ENCODE data around the gene PRR13.
"Not testable (repeated sequence)": the region's sequence is repeated elsewhere in the genome, so short reads cannot be mapped to it uniquely, and the experiment has no call there.

PRR13 gene

DNA sequence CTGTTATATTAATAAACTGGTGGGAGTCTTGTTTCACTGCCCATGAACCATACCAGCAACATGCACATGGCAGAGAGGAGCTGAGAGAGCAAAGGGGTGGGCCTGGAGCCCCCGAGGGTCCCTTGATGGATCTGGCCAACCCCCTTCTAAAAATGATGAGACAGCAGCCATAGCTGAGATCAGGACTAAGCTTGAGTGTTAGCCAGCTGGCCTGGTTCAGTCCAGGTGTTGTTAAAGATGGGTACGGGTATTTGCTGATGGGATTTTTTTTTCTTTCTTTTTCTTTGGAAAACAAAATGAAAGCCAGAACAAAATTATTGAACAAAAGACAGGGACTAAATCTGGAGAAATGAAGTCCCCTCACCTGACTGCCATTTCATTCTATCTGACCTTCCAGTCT lies 26.3 kb downstream of the PRR13 start:
- no peak overlapping the region for H3K9ac ChIP-seq (ENCODE audit: low read depth in 1 of 2, low read length in 2 of 2)
- no peak overlapping the region for H3K27ac ChIP-seq (ENCODE audit: low read depth in 2 of 2, low read length in 2 of 2)
- H3K4me1 ChIP-seq (ENCODE audit: control insufficient read depth in 2 of 2, insufficient read depth in 2 of 2, low read length in 2 of 2), result no peaks in the 10 kb centered on the region
- H3K9me3 ChIP-seq (ENCODE audit: control insufficient read depth in 2 of 2, low read length in 2 of 2), result no peaks in the 10 kb centered on the region
- peaks cover 91 to 94% of the 10 kb centered on the region in 2 donors for H3K36me3 ChIP-seq (ENCODE audit: control insufficient read depth in 2 of 2, insufficient read depth in 2 of 2, low read length in 2 of 2)
- H3K4me3 ChIP-seq (ENCODE audit: low read length in 2 of 2), result no peak overlapping the region
- H3K27me3 ChIP-seq (ENCODE audit: control insufficient read depth in 2 of 2, insufficient read depth in 2 of 2, low read length in 2 of 2), result no peaks in the 10 kb centered on the region

DNA sequence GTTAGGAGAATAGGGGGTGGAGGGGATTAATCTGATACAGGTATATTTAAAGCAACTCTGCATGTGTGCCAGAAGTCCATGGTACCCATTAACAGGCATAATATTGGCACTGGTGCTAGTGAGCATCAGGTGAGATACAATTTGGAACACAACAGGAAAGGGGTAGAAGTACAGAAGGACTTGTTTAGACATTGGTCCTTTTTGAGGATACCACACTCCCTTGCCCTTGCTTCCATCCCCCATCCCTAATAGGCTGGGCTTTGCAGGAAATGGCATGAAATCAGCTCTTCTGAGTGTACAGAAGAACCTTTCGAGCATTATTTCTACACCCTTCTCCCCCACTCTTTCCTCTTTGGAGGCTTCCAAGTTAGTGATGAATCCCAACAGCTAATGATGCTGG lies 26.7 kb downstream of the PRR13 start:
- no peak overlapping the region for H3K27ac ChIP-seq (ENCODE audit: low read depth in 2 of 2, low read length in 2 of 2)
- no peak overlapping the region for H3K4me3 ChIP-seq (ENCODE audit: low read length in 2 of 2)
- no peaks in the 10 kb centered on the region for H3K27me3 ChIP-seq (ENCODE audit: control insufficient read depth in 2 of 2, insufficient read depth in 2 of 2, low read length in 2 of 2)
- no peaks in the 10 kb centered on the region for H3K9me3 ChIP-seq (ENCODE audit: control insufficient read depth in 2 of 2, low read length in 2 of 2)
- H3K36me3 ChIP-seq (ENCODE audit: control insufficient read depth in 2 of 2, insufficient read depth in 2 of 2, low read length in 2 of 2), result peaks cover 89 to 91% of the 10 kb centered on the region in 2 donors
- no peak overlapping the region for H3K9ac ChIP-seq (ENCODE audit: low read depth in 1 of 2, low read length in 2 of 2)
- H3K4me1 ChIP-seq (ENCODE audit: control insufficient read depth in 2 of 2, insufficient read depth in 2 of 2, low read length in 2 of 2), result no peaks in the 10 kb centered on the region

- H3K4me3 ChIP-seq (ENCODE audit: low read length in 2 of 2), result no peak overlapping the region
- no peaks in the 10 kb centered on the region for H3K27me3 ChIP-seq (ENCODE audit: control insufficient read depth in 2 of 2, insufficient read depth in 2 of 2, low read length in 2 of 2)
- H3K36me3 ChIP-seq (ENCODE audit: control insufficient read depth in 2 of 2, insufficient read depth in 2 of 2, low read length in 2 of 2), result peaks cover 89 to 90% of the 10 kb centered on the region in 2 donors
- peaks cover 6 to 12% of the 10 kb centered on the region in 2 donors for H3K4me1 ChIP-seq (ENCODE audit: control insufficient read depth in 2 of 2, insufficient read depth in 2 of 2, low read length in 2 of 2)
- no peak overlapping the region for H3K9ac ChIP-seq (ENCODE audit: low read depth in 1 of 2, low read length in 2 of 2)
- H3K27ac ChIP-seq (ENCODE audit: low read depth in 2 of 2, low read length in 2 of 2), result no peak overlapping the region
- no peaks in the 10 kb centered on the region for H3K9me3 ChIP-seq (ENCODE audit: control insufficient read depth in 2 of 2, low read length in 2 of 2)
These were observed 30.6 kb downstream of the PRR13 start for GRCh38 chr12:53472056-53472582.

DNA sequence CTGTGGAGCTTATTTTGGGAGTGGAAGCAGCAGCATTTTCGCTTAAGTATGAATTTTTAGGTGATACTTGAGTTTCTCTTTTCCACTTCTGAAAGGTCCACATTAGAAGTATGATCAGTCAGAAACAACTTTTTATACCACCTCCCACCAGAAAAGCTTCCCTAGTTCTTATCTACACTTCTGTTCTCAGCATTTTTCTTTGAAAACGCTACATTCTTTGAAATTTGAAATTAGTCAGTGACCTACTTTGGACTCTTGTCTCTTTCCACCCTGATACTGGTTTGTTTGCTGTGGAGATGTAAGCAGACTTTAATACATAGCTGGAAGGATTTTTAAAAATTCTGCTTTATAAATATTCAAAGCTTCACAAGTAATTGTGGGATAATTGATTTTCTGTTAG lies 32.5 kb downstream of the PRR13 start:
- Histone ChIP-seq H3K9me3 (ENCODE audit: control insufficient read depth in 2 of 2, low read length in 2 of 2) (no peaks in the 10 kb centered on the region), H3K27me3 (ENCODE audit: control insufficient read depth in 2 of 2, insufficient read depth in 2 of 2, low read length in 2 of 2) (no peaks in the 10 kb centered on the region), H3K36me3 (ENCODE audit: control insufficient read depth in 2 of 2, insufficient read depth in 2 of 2, low read length in 2 of 2) (peaks cover 84 to 85% of the 10 kb centered on the region in 2 donors), H3K9ac (ENCODE audit: low read depth in 1 of 2, low read length in 2 of 2) (no peak overlapping the region), H3K4me1 (ENCODE audit: control insufficient read depth in 2 of 2, insufficient read depth in 2 of 2, low read length in 2 of 2) (peaks cover 6 to 12% of the 10 kb centered on the region in 2 donors), H3K27ac (ENCODE audit: low read depth in 2 of 2, low read length in 2 of 2) (peak overlapping the region in 1 of 2 donors; percentile 43), H3K4me3 (ENCODE audit: low read length in 2 of 2) (no peak overlapping the region)

DNA sequence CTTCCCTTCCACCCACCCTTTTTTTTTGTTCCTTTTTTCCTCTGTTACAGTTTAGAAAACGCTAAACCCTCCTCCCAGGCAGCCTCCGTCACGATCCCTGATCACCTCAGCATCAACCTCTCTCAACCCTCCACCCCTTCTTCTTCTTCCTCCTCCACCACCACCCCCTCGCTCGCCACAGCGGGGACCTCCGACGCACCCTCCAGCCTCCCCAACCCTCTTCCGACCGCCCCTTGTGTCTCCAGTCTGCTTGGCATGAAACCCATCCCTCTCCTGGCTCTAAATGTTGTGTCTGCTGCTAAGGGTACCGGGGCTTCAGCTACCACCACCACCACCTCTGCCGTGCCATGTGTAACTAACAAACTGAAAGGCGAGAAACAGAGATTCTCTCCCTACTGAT lies 33.3 kb downstream of the PRR13 start:
- H3K9ac ChIP-seq (ENCODE audit: low read depth in 1 of 2, low read length in 2 of 2), result no peak overlapping the region
- H3K27me3 ChIP-seq (ENCODE audit: control insufficient read depth in 2 of 2, insufficient read depth in 2 of 2, low read length in 2 of 2), result no peaks in the 10 kb centered on the region
- no peak overlapping the region for H3K4me3 ChIP-seq (ENCODE audit: low read length in 2 of 2)
- H3K27ac ChIP-seq (ENCODE audit: low read depth in 2 of 2, low read length in 2 of 2), result peak overlapping the region in 1 of 2 donors; percentile 45
- H3K9me3 ChIP-seq (ENCODE audit: control insufficient read depth in 2 of 2, low read length in 2 of 2), result no peaks in the 10 kb centered on the region
- peaks cover 6 to 12% of the 10 kb centered on the region in 2 donors for H3K4me1 ChIP-seq (ENCODE audit: control insufficient read depth in 2 of 2, insufficient read depth in 2 of 2, low read length in 2 of 2)
- H3K36me3 ChIP-seq (ENCODE audit: control insufficient read depth in 2 of 2, insufficient read depth in 2 of 2, low read length in 2 of 2), result peaks cover 83 to 86% of the 10 kb centered on the region in 2 donors

DNA sequence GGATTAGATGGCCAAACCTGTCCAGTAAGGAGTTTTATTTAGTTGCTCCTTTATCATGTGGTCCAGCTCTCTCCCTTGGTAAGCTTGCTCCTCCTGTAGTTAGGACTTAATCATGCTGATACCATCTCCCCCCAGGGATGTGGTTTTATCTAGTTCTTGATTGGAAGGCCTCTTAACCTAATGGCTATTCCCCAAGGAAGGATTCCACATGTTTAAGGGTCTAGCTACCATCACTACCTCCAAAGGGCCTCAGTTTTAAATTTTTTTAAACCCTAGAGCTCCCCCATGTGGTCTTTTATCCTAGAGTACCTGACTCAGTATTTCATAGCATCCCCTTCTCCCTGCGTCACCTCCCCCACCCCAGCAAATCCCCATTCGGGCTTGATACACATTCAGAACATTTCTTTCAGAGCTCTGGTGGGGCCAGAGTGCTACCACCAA lies 35.3 kb downstream of the PRR13 start:
- Histone ChIP-seq H3K9ac (ENCODE audit: low read depth in 1 of 2, low read length in 2 of 2) (no peak overlapping the region), H3K27me3 (ENCODE audit: control insufficient read depth in 2 of 2, insufficient read depth in 2 of 2, low read length in 2 of 2) (no peaks in the 10 kb centered on the region), H3K9me3 (ENCODE audit: control insufficient read depth in 2 of 2, low read length in 2 of 2) (no peaks in the 10 kb centered on the region), H3K36me3 (ENCODE audit: control insufficient read depth in 2 of 2, insufficient read depth in 2 of 2, low read length in 2 of 2) (peaks cover 79 to 81% of the 10 kb centered on the region in 2 donors), H3K27ac (ENCODE audit: low read depth in 2 of 2, low read length in 2 of 2) (no peak overlapping the region), H3K4me3 (ENCODE audit: low read length in 2 of 2) (no peak overlapping the region), H3K4me1 (ENCODE audit: control insufficient read depth in 2 of 2, insufficient read depth in 2 of 2, low read length in 2 of 2) (peaks cover 6 to 12% of the 10 kb centered on the region in 2 donors)

DNA sequence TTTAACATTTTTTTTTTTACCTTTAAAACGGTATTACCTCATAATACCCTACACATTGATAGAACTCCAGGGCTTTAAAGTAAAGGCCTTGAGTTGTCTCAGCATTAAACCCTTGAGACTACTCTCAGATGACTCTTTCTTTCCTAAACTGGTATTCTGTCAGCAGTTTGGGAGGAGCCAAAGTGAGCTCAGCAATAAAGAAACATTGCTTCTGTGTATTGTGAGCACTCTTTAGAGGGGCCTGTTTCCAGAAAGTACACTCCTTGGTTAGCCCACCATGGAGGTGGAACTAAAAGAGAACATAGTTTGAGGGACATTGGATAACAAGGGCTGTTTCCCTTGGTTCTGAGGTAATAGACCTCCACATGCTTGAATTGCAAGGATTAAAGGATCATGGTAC lies 37.3 kb downstream of the PRR13 start:
- Histone ChIP-seq H3K9me3 (ENCODE audit: control insufficient read depth in 2 of 2, low read length in 2 of 2) (no peaks in the 10 kb centered on the region), H3K9ac (ENCODE audit: low read depth in 1 of 2, low read length in 2 of 2) (no peak overlapping the region), H3K27ac (ENCODE audit: low read depth in 2 of 2, low read length in 2 of 2) (no peak overlapping the region), H3K4me3 (ENCODE audit: low read length in 2 of 2) (no peak overlapping the region), H3K27me3 (ENCODE audit: control insufficient read depth in 2 of 2, insufficient read depth in 2 of 2, low read length in 2 of 2) (no peaks in the 10 kb centered on the region), H3K4me1 (ENCODE audit: control insufficient read depth in 2 of 2, insufficient read depth in 2 of 2, low read length in 2 of 2) (peaks cover 8 to 27% of the 10 kb centered on the region in 2 donors), H3K36me3 (ENCODE audit: control insufficient read depth in 2 of 2, insufficient read depth in 2 of 2, low read length in 2 of 2) (peaks cover 77 to 84% of the 10 kb centered on the region in 2 donors)

- H3K4me1 ChIP-seq (ENCODE audit: control insufficient read depth in 2 of 2, insufficient read depth in 2 of 2, low read length in 2 of 2), result peaks cover 7 to 28% of the 10 kb centered on the region in 2 donors
- peaks cover 72 to 84% of the 10 kb centered on the region in 2 donors for H3K36me3 ChIP-seq (ENCODE audit: control insufficient read depth in 2 of 2, insufficient read depth in 2 of 2, low read length in 2 of 2)
- H3K27ac ChIP-seq (ENCODE audit: low read depth in 2 of 2, low read length in 2 of 2), result no peak overlapping the region
These were observed 37.8 kb downstream of the PRR13 start for GRCh38 chr12:53479331-53479730.

GRCh38 chr12:53480491-53481442 lies 39.2 kb downstream of the PRR13 start:
- H3K27me3 ChIP-seq (ENCODE audit: control insufficient read depth in 2 of 2, insufficient read depth in 2 of 2, low read length in 2 of 2), result no peaks in the 10 kb centered on the region
- H3K4me3 ChIP-seq (ENCODE audit: low read length in 2 of 2), result no peak overlapping the region
- no peak overlapping the region for H3K9ac ChIP-seq (ENCODE audit: low read depth in 1 of 2, low read length in 2 of 2)
- peaks cover 6 to 23% of the 10 kb centered on the region in 2 donors for H3K4me1 ChIP-seq (ENCODE audit: control insufficient read depth in 2 of 2, insufficient read depth in 2 of 2, low read length in 2 of 2)
- peaks cover 63 to 76% of the 10 kb centered on the region in 2 donors for H3K36me3 ChIP-seq (ENCODE audit: control insufficient read depth in 2 of 2, insufficient read depth in 2 of 2, low read length in 2 of 2)
- no peaks in the 10 kb centered on the region for H3K9me3 ChIP-seq (ENCODE audit: control insufficient read depth in 2 of 2, low read length in 2 of 2)
- H3K27ac ChIP-seq (ENCODE audit: low read depth in 2 of 2, low read length in 2 of 2), result no peak overlapping the region

More at GRCh38 chr12:53479331-53479730, 37.8 kb downstream of the PRR13 start:
- Histone ChIP-seq H3K27me3 (ENCODE audit: control insufficient read depth in 2 of 2, insufficient read depth in 2 of 2, low read length in 2 of 2) (no peaks in the 10 kb centered on the region), H3K9me3 (ENCODE audit: control insufficient read depth in 2 of 2, low read length in 2 of 2) (no peaks in the 10 kb centered on the region), H3K9ac (ENCODE audit: low read depth in 1 of 2, low read length in 2 of 2) (no peak overlapping the region), H3K4me3 (ENCODE audit: low read length in 2 of 2) (no peak overlapping the region)

DNA sequence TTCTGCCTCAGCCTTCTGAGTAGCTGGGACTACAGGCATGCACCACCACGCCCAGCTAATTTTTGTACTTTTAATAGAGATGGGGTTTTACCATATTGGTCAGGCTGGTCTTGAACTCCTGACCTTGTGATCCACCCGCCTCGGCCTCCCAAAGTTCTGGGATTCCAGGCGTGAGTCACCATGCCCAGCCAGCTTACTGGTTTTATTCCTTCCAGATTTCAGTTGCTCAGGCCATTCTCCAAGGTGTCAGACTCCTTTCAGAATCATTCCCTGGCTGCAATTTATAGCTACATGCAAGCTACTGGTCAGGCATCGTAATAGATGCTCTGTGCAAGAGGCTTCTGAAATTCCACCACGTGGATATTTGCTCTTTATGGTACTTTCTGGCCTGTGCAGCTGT lies 39.9 kb downstream of the PRR13 start:
- not testable (repeated sequence) for H3K9me3 ChIP-seq (ENCODE audit: control insufficient read depth in 2 of 2, low read length in 2 of 2); H3K9ac ChIP-seq (ENCODE audit: low read depth in 1 of 2, low read length in 2 of 2); H3K27ac ChIP-seq (ENCODE audit: low read depth in 2 of 2, low read length in 2 of 2); H3K27me3 ChIP-seq (ENCODE audit: control insufficient read depth in 2 of 2, insufficient read depth in 2 of 2, low read length in 2 of 2); H3K4me3 ChIP-seq (ENCODE audit: low read length in 2 of 2)
- H3K4me1 ChIP-seq (ENCODE audit: control insufficient read depth in 2 of 2, insufficient read depth in 2 of 2, low read length in 2 of 2), result peaks cover 4 to 23% of the 10 kb centered on the region in 2 donors
- H3K36me3 ChIP-seq (ENCODE audit: control insufficient read depth in 2 of 2, insufficient read depth in 2 of 2, low read length in 2 of 2), result peaks cover 62 to 75% of the 10 kb centered on the region in 2 donors
